Mucosa of descending colon (tissue), 3 donors: Measurements from ENCODE around the gene TTLL1. TPM values are rescaled to one million over a fixed set of nuclear protein-coding genes. Genes with fewer than 3 reads are reported as not detected.

Experiments used
- ATAC-seq: fragments of 200-7000 bp; cut with Tn5 transposase; one replicate; pipeline ENCODE4 v1.9.1; 2020; ENCODE audit warnings: mild to moderate bottlenecking, moderate library complexity
- DNase-seq, 3 donors: peaks; one replicate each; pipeline ENCODE4 v3.0.0-alpha.2; 2020
- H3K36me3 ChIP-seq: fragments of 200-600 bp; one replicate; pipeline ENCODE4 v1.8.0; 2021; ENCODE audit warnings: low read depth, mild to moderate bottlenecking
- H3K4me1 ChIP-seq: fragments of 200-600 bp; one replicate; pipeline ENCODE4 v1.8.0; 2021; ENCODE audit warnings: low read depth, mild to moderate bottlenecking
- H3K4me3 ChIP-seq: fragments of 200-600 bp; one replicate; pipeline ENCODE4 v1.8.0; 2021; ENCODE audit warnings: mild to moderate bottlenecking
- H3K9me3 ChIP-seq: fragments of 200-600 bp; one replicate; pipeline ENCODE4 v1.8.0; 2021; ENCODE audit warnings: mild to moderate bottlenecking
- intact Hi-C, 2 donors: fragments of 100-400 bp; cut with DNase I in 1 of 2; cut with micrococcal nuclease in 1 of 2; formaldehyde crosslinking; loops; one replicate each; pipeline versions ENCODE4 v1.11.0 to v1.11.1; 2022; cut with DNase I, micrococcal nuclease
- total RNA-seq, 3 donors: library from RNA; stranded (reverse); fragmentation: NEBNext Ultra II Directional in 2 of 3; extraction: Animal tissue kit (Norgen Biotek cat#: 25700) in 2 of 3; gene quantifications; one replicate each; pipeline versions ENCODE4 v1.2.1 to v1.2.4, GENCODE V29; 2021 to 2023
- TF ChIP-seq, protein P1 (sequence below): fragments of 200-600 bp; IDR thresholded peaks from one replicate; pipeline ENCODE4 v1.8.0; 2022; ENCODE audit warnings: antibody characterized with exemption, mild to moderate bottlenecking
- donor health status: DM: no; HTN: no; CAD: no; lungs with moderate emphysema.
- donor health status: DM: no; HTN: no; CAD: no.
- donor health status: DM: no; HTN: yes; CAD: no.

Gene TTLL1
- total RNA-seq, 3 donors from 2014 or later, result 2.0 to 5.7 (median 3.4) TPM

- Histone ChIP-seq H3K4me3 (no peak overlapping the region), H3K4me1 (peaks cover 64% of the 10 kb centered on the region), H3K9me3 (no peaks in the 10 kb centered on the region), H3K36me3 (no peaks in the 10 kb centered on the region)
- TF ChIP-seq, protein P1, sequence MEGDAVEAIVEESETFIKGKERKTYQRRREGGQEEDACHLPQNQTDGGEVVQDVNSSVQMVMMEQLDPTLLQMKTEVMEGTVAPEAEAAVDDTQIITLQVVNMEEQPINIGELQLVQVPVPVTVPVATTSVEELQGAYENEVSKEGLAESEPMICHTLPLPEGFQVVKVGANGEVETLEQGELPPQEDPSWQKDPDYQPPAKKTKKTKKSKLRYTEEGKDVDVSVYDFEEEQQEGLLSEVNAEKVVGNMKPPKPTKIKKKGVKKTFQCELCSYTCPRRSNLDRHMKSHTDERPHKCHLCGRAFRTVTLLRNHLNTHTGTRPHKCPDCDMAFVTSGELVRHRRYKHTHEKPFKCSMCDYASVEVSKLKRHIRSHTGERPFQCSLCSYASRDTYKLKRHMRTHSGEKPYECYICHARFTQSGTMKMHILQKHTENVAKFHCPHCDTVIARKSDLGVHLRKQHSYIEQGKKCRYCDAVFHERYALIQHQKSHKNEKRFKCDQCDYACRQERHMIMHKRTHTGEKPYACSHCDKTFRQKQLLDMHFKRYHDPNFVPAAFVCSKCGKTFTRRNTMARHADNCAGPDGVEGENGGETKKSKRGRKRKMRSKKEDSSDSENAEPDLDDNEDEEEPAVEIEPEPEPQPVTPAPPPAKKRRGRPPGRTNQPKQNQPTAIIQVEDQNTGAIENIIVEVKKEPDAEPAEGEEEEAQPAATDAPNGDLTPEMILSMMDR, result no peak
- intact Hi-C loops, result no loop called here
- DNase-seq (peak in 2 of 3 donors; percentile 59 to 63), ATAC-seq (peak; percentile 41)
Observed at GRCh38 chr22:43004362-43005035, 84.7 kb downstream of the TTLL1 start.

DNA sequence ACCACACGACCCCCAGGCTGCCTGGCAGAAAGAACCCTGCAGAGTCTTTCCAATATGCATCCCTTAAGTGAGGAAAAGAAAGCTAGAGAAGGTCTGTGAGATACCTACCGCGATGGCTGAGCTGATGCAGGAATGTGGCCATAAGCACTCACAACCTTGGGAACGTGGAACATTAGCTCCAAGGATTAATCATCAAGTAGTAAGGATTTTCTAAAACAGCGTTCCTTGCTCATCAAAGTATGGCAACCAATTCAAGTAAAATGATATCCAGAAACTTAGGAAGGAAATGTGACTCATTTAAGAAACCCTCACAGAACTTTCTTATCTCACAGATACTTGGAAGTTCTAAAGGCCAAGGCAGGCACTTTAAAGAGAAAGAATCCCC is 87.0 kb downstream of the TTLL1 start:
- TF ChIP-seq, protein P1, result no peak
- intact Hi-C loops, result no loop called here
- Histone ChIP-seq H3K4me3 (no peak overlapping the region), H3K36me3 (no peaks in the 10 kb centered on the region), H3K9me3 (no peaks in the 10 kb centered on the region), H3K4me1 (peaks cover 58% of the 10 kb centered on the region)
- ATAC-seq, result no peak
- DNase-seq, result peak in 1 of 3 donors; percentile 14

DNA sequence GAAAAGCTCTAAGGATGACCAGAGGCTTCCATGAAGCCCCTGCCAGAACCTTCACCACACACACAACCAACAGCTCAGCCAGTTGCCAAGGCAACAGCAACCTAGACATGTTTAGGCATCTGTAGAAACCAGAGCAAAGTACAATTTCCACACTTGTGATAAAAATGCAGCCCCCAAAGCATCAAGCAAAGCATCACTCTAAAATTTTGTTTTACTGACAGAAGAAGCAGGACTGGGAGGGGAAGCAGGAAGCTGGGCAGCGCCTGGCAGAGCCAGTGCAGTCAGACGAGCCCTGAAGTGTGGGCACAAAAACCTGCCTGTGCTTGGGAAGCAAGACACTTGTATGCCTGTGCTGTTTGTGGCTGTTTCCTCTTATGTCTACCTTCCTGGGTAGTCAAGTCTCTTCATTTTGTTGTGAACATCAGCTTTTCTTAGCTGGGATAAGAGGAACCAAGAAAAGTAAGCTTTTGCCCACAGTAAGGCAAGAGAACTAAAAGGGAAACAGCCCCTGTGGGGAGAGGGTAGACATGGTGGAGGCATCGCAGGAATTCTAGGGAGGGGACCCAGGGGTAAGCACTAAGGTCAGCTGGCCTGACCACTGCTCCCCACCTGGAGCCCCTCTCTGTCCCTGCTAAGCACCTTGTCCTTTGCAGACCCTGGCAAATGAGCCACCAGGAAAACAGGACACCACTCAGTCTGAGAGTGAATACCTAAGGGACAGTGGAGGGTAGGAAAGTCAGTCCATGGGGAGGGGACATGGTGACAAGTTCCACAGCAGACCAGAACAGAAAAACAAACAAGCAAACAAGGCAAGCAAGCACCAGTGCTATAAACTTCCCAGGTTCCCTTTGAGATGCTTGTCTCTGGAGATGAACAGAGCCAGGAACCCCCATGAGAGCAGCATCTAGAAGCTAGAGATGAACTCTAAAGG is 87.7 kb downstream of the TTLL1 start:
- peaks cover 63% of the 10 kb centered on the region for H3K4me1 ChIP-seq
- ATAC-seq, result peak; percentile 31

GRCh38 chr22:43000441-43001175 is 88.6 kb downstream of the TTLL1 start:
- no peaks in the 10 kb centered on the region for H3K36me3 ChIP-seq
- H3K9me3 ChIP-seq, result no peaks in the 10 kb centered on the region
- TF ChIP-seq, protein P1, result no peak
- no peak overlapping the region for H3K4me3 ChIP-seq
- intact Hi-C loops, result no loop called here
- ATAC-seq (no peak), DNase-seq (peak in 1 of 3 donors; percentile 12)
- H3K4me1 ChIP-seq, result peaks cover 68% of the 10 kb centered on the region

More for the DNA sequence above, 87.7 kb downstream of the TTLL1 start:
- H3K4me3 ChIP-seq, result no peak overlapping the region
- intact Hi-C loops, result no loop called here
- TF ChIP-seq, protein P1, result no peak
- no peaks in the 10 kb centered on the region for H3K36me3 ChIP-seq
- peak in 1 of 3 donors; percentile 41 for DNase-seq
- H3K9me3 ChIP-seq, result no peaks in the 10 kb centered on the region

GRCh38 chr22:42997582-42998090 is 91.6 kb downstream of the TTLL1 start:
- Histone ChIP-seq H3K4me3 (no peak overlapping the region), H3K36me3 (no peaks in the 10 kb centered on the region), H3K9me3 (no peaks in the 10 kb centered on the region), H3K4me1 (peaks cover 63% of the 10 kb centered on the region)
- DNase-seq (peak in 1 of 3 donors; percentile 16), ATAC-seq (no peak)
- TF ChIP-seq, protein P1, result no peak
- intact Hi-C loops, result no loop called here
